Right lobe of liver (tissue), 6 donors: ENCODE measurements around the gene MGRN1. TPM values are rescaled to one million over a fixed set of nuclear protein-coding genes. Genes with fewer than 3 reads are reported as not detected.

Source experiments
- ATAC-seq, 4 donors: fragments of 200-7000 bp; cut with Tn5 transposase; one replicate each; pipeline ENCODE4 v1.9.1; 2020; ENCODE audit warnings: mild to moderate bottlenecking in 4 of 4, moderate library complexity in 4 of 4
- DNase-seq, 3 donors: peaks; one replicate each; pipeline ENCODE4 v3.0.0-alpha.2; 2020
- H3K27ac ChIP-seq, 3 donors: fragments of 200-600 bp; one replicate each; pipeline ENCODE4 v1.8.0; 2022
- H3K27me3 ChIP-seq, 2 donors: fragments of 200-600 bp; one replicate each; pipeline ENCODE4 v1.8.0; 2022
- H3K36me3 ChIP-seq, 4 donors: fragments of 200-600 bp; sonication (generic) in 1 of 4; one replicate each; pipeline versions ENCODE4 v1.5.1 to v1.8.0; 2017 to 2022; ENCODE audit warnings: control low read depth in 1 of 4
- H3K4me1 ChIP-seq, 4 donors: fragments of 200-600 bp; sonication (generic) in 1 of 4; one replicate each; pipeline versions ENCODE4 v1.5.1 to v1.8.0; 2017 to 2022; ENCODE audit warnings: control low read depth in 1 of 4
- H3K4me3 ChIP-seq, 3 donors: fragments of 200-600 bp; one replicate each; pipeline ENCODE4 v1.8.0; 2022
- H3K9me3 ChIP-seq, 4 donors: fragments of 200-600 bp; sonication (generic) in 1 of 4; one replicate each; pipeline versions ENCODE4 v1.5.1 to v1.8.0; 2017 to 2022; ENCODE audit warnings: control low read depth in 1 of 4
- CTCF ChIP-seq, 4 donors: fragments of 200-600 bp in 3 of 4; fragments of 450-650 bp in 1 of 4; IDR thresholded peaks; one replicate each; pipeline versions ENCODE4 v1.5.1 to v1.8.0; 2016 to 2022; ENCODE audit warnings: antibody characterized with exemption in 4 of 4, mild to moderate bottlenecking in 2 of 4
- POLR2A ChIP-seq: fragments of 450-650 bp; IDR thresholded peaks from one replicate; pipeline ENCODE4 v1.6.1; 2017; ENCODE audit warnings: antibody characterized with exemption, mild to moderate bottlenecking
- WGBS: methylation state at CpG from one replicate; pipeline ENCODE4 v1.1.6; 2018; ENCODE audit warnings: low coverage, low lambda C conversion rate; ENCODE audit not compliant: insufficient coverage; ENCODE audit errors: missing lambda C conversion rate; 5-methylcytosine and 5-hydroxymethylcytosine counted together
- intact Hi-C, 2 donors: fragments of 100-400 bp; cut with DNase I; formaldehyde crosslinking; loops; one replicate each; pipeline versions ENCODE4 v1.11.2 to v1.14.1; 2022
- total RNA-seq, 6 experiments: library from RNA; depleted of rRNA in 2 of 6; stranded (reverse); fragments of >200 nt in 2 of 6; fragmentation: NEBNext Ultra II Directional in 3 of 6; extraction: Animal tissue kit (Norgen Biotek cat#: 25700) in 3 of 6; gene quantifications; one replicate each; pipeline versions ENCODE4 v1.1.0 to v1.2.4, GENCODE V29; 2016 to 2023
- donor health status: DM: no; HTN: yes; CAD: no.
- donor health status: DM: no; HTN: no; CAD: no.
- donor health status: DM: no; HTN: no; CAD: no.
- donor health status: DM: no; HTN: yes; CAD: no.
- donor health status: DM: no; HTN: yes; CAD: no.

MGRN1 gene
- total RNA-seq, 6 experiments from 2014 or later: 42.5 to 67.3 (median 49.5) TPM

DNA sequence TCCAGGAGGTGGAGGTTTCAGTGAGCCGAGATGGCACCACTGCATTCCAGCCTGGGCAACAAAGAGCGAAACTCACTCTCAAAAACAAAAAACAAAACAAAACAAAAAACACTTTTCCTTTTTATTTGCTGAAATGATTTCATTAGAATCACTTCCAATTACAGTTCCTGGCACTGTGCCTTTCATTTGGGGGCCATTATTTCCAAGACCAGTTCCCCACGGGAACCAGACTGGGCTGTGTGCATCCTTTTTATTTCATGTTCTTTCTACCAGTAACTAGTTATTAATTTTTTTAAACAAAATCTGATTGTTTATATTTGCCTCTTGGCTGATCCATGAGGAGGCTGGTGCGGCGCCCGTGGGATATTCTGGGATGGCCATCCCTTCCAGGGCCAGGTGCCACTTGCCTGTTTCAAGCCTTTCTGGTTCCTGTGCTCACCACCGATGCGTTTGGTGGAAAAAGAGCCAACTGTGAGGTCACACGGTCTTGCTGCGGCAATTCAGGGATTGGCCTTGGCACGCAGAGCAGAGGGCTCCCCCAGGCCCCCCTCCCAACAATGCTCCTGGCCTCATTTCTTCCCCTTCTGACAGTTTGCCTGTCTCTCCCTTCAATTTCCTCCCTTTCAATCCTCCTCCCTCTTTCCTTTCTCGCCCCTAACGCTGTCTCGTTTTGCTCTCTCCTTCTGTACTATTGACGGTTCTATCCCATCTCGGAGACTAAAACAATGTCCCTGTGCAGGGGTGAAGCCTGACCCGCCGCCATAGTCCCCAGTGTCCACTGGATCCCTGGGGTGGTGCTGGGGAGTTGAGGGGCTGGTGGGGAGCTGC lies 23.4 kb upstream of the MGRN1 start:
- Histone ChIP-seq H3K27me3 (no peaks in the 10 kb centered on the region), H3K4me1 (peaks cover 0 to 7% (median 0%) of the 10 kb centered on the region in 4 donors), H3K36me3 (no peaks in the 10 kb centered on the region), H3K4me3 (no peak overlapping the region), H3K27ac (no peak overlapping the region), H3K9me3 (no peaks in the 10 kb centered on the region)
- ATAC-seq (no peak), DNase-seq (no peak)
- intact Hi-C loops: no loop called here
- WGBS: 52% methylated on average over 13 of the region's 18 CpGs
- TF ChIP-seq CTCF (IDR thresholded peaks at IDR 0.05): no peak
- TF ChIP-seq POLR2A: no peak

DNA sequence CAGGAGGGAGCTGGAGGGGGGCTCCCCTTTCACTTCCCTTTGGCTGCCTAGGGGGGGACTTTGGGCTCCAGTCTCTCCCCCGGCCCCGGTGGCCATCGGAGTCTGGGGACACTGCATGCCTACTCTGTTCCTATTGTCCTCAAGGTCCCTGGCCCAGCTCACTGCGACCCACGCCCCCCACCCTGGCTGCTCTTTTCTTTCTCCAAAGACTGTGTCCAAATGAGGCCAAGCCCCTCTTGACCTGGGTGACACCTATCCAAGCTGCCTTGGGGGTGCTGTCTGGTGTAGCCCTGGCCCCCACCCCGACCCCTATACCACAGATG lies 22.8 kb upstream of the MGRN1 start:
- Histone ChIP-seq H3K4me3 (no peak overlapping the region), H3K9me3 (no peaks in the 10 kb centered on the region), H3K4me1 (peaks cover 0 to 7% (median 0%) of the 10 kb centered on the region in 4 donors), H3K36me3 (no peaks in the 10 kb centered on the region), H3K27me3 (no peaks in the 10 kb centered on the region), H3K27ac (no peak overlapping the region)
- no peak for DNase-seq
- intact Hi-C loops: no loop called here
- TF ChIP-seq CTCF (IDR thresholded peaks at IDR 0.05) (no peak), POLR2A (no peak)
- ATAC-seq: no peak
- 75% methylated on average over 1 of the region's 6 CpGs for WGBS

DNA sequence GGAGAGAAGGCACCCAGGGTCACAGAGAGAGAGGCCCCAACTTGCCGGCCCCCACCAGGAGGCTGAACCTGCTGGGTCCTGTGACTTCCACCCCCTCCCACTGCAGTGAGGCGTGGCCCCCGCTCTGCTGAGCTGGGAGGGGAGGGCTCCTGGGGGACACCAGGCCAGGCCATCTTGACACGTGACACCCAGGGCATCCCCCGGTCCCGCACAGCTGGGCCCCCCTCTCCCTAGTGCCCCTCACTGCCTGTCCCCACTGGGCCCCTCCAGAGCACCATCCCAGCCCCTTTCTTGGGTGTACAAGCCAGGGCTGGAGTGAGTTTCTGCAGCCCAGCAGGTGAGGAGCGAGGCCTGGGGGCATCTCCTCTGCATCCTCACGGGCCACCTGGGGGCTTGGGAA lies 22.3 kb upstream of the MGRN1 start:
- no peaks in the 10 kb centered on the region for H3K9me3 ChIP-seq
- DNase-seq: no peak
- no peak overlapping the region for H3K27ac ChIP-seq
- intact Hi-C loops: no loop called here
- 80% methylated on average over 1 of the region's 8 CpGs for WGBS
- H3K36me3 ChIP-seq: no peaks in the 10 kb centered on the region
- H3K4me1 ChIP-seq: peaks cover 0 to 2% (median 0%) of the 10 kb centered on the region in 4 donors
- H3K27me3 ChIP-seq: no peaks in the 10 kb centered on the region
- H3K4me3 ChIP-seq: no peak overlapping the region
- TF ChIP-seq CTCF (IDR thresholded peaks at IDR 0.05): no peak
- ATAC-seq: peak in 2 of 4 donors; percentile 3 to 9

- H3K27me3 ChIP-seq: no peaks in the 10 kb centered on the region
- peaks cover 0 to 5% (median 3%) of the 10 kb centered on the region in 4 donors for H3K36me3 ChIP-seq
- no peak overlapping the region for H3K4me3 ChIP-seq
- 33% methylated on average over 6 of the region's 13 CpGs for WGBS
- intact Hi-C loops: no loop called here
- H3K27ac ChIP-seq: no peak overlapping the region
- no peak for DNase-seq
- TF ChIP-seq POLR2A (no peak), CTCF (IDR thresholded peaks at IDR 0.05) (no peak)
- ATAC-seq: peak in 1 of 4 donors; percentile 3
- H3K9me3 ChIP-seq: no peaks in the 10 kb centered on the region
- H3K4me1 ChIP-seq: no peaks in the 10 kb centered on the region
Measured at GRCh38 chr16:4603624-4604170, 20.9 kb upstream of the MGRN1 start.
